GM21528 (cell line): ENCODE measurements around the gene MAP4K3.

Experiments used
- ATAC-seq: cut with Tn5 transposase; IDR thresholded peaks from one replicate; pipeline ENCODE4 v1.9.1; 2021; ENCODE audit warnings: mild to moderate bottlenecking, moderate library complexity; ENCODE audit not compliant: unreplicated experiment, low FRiP score

The MAP4K3 gene

DNA sequence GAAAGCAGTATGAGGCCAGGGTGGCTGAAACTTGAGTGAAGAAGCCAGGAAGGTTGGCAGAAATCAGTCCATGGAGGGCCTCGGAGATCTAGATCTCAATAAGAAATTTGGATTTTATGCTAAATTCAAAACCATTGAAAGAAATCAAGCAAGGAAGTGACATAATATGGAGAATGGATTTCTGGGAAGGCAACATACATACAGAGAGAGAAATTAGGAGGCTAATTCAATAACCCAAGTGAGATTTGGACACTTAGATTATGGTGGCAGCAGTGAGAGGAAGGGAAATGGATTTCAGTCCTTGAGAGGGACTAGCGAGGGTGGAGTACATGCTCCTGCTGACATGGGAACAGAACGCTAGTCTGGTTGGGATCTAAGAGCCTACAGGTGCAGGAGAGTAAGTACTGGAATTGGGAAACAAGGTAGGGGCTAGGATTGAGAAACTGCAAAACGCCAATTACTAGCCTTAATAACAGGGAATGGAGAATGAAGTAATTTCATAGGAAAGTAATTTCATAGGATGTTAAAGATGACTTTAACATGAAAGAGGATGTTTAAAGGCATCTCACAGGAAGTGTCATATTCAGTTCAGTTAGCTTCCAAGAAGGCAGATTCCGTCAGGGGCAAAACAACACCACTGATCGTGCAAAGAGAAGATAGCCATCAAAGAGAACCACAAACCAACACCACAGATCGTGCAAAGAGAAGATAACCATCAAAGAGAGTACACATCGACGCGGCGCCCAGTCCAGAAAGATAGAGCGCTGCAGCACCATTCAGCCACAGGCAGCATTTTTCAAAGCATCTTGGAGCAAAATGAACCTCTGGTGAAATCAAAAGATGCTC is 220.5 kb downstream of the MAP4K3 start:
- no peak for ATAC-seq

GRCh38 chr2:39215545-39215944 is 221.5 kb downstream of the MAP4K3 start:
- ATAC-seq = no peak

DNA sequence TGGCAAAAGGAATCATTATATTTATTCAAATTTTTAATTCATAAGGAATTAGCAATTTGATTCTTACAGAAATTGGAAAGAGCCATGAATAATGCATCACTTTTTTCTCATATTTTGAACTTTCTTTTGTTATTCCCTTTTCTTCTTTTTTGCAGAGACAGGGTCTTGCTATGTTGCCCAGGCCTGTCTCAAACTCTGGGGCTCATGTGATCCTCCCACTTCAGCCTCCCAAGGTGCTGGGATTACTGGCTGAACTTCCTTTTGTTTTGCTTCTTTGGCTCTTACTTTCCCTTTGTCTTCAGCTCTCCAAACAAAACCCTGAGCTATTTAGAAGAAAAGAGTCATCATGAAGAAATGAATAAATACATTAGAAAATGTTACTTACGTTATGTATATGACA is 224.1 kb downstream of the MAP4K3 start:
- no peak for ATAC-seq

DNA sequence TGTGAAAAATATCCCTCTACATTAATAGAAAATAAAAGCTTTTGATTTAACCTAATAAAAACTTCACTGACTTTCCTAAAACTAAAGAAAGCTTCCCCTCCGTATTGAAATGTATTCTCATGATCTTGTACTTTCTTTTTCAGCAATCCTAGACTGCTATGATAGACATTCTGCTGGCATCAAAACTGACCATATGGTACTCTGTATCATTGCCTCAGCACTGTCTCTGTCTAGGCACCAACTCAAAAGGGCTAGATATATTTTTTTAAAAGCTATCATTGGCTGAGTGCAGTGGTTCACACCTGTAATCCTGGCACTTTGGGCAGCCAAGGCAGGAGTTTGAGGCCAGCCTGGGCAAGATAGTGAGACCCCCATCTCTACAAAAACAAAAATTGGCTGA is 226.2 kb downstream of the MAP4K3 start:
- no peak for ATAC-seq

- ATAC-seq = no peak
These were observed 233.7 kb downstream of the MAP4K3 start for GRCh38 chr2:39203382-39203781.

- no peak for ATAC-seq
These were observed 234.3 kb downstream of the MAP4K3 start for GRCh38 chr2:39202639-39203369.
